SK-N-MC (cell line): ENCODE data around the gene CLIP1.
"Not testable (repeated sequence)": the region's sequence is repeated elsewhere in the genome, so short reads cannot be mapped to it uniquely, and the experiment has no call there.

Experiments
- EZH2 ChIP-seq: fragments of 200-600 bp; sonication (generic); IDR thresholded peaks from one replicate; pipeline ENCODE4 v1.6.1; 2017; ENCODE audit warnings: antibody characterized with exemption
- FOXP2 ChIP-seq: optimal IDR thresholded peaks from 2 replicates; pipeline ENCODE3; 2011; ENCODE audit warnings: mild to moderate bottlenecking, moderate library complexity; ENCODE audit not compliant: insufficient read depth; ENCODE audit errors: extremely low read length, control extremely low read depth
- POLR2AphosphoS5 ChIP-seq: IDR thresholded peaks from 2 replicates; pipeline ENCODE4 v1.6.1; 2012; ENCODE audit warnings: mild to moderate bottlenecking, low read depth, low read length, borderline replicate concordance

- TF ChIP-seq EZH2, POLR2AphosphoS5, FOXP2: not testable (repeated sequence)
Observed at GRCh38 chr12:122356991-122357390, 65.5 kb downstream of the CLIP1 start.
